NOMO-1 (cell line): Measurements from ENCODE around the gene CLEC3B.

Source experiments
- DNase-seq, 2 experiments: peaks; one replicate each; lab custom pipeline; 2025; ENCODE audit not compliant: unreplicated experiment in 2 of 2; lab: John Stamatoyannopoulos, UW

Gene CLEC3B

DNA sequence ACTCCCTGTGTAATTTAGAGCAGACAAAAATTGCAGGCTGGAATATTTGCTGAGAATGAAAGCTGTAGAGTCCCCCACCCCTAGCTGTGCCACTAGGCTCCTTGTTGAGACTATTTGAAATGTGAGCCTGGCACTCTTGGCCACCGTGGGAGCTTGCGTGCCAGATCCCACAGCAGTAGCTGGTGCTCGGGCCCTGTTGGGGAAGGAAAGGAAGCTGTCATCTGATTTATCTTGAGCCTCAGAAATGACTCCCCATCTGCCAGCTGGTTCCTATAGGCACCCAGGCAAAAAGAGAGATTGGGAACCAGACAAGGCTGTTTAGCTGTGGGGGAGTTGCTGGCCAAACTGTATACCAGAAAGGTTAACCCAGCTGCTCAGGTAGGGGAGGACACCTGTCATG lies 23.4 kb upstream of the CLEC3B start:
- DNase-seq = no peak

DNA sequence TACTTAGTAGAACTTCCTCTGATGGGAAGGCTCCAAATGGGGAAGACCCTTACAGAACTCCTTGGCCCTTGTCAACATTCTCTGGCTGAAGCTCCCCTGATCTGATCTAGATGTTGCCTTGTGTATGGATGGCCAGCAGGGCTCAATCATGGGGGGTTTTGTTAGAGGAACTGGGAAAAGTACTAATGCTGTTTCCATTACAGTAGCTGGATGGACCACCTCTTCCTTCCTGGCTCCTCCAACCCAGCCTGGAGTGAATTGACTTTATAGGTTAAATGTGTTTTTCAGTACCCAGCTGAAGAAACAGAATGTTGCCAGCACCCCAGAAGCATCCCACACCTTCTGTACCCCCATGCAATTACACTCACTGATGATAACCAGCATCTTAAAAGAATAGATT lies 22.7 kb upstream of the CLEC3B start:
- no peak for DNase-seq

DNA sequence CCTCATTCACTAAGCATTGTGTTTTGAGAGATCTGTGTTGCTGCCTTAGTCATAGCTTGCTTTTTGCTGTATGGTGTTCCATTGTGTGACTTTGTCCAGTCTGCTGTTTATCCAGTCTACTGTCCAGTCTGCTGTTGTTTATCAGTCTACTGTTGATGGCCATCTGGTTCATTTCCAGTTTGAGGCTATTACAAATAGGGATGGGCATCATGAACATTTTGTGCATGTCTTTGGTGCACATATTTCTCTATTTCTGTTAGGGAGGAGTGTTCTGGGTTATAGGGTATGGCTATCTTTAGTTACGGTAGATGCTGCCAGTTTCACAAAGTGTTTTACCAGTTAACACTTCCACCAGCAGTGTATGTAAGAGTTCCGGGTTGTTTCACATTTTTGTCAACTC lies 22.2 kb upstream of the CLEC3B start:
- no peak for DNase-seq

DNA sequence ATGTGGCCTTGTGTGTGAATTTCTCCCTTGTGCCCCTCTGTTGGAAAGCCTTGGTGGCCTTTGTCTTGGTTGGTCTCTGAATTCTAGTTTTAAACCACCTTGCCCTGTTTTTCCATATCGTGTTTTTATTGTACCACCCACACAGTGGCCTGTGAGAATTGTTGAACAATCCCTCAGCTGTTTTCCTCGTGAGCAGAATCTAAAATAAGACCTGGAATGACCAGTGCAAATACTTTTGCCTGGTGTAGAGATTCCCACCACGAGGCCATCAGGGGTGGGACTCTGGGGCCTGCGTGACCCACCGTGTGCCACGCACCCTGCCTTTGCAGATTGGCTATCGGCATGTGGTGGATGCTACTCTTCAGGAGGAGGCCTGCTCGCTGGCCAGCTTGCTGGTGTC lies 19.0 kb upstream of the CLEC3B start:
- DNase-seq = no peak

DNA sequence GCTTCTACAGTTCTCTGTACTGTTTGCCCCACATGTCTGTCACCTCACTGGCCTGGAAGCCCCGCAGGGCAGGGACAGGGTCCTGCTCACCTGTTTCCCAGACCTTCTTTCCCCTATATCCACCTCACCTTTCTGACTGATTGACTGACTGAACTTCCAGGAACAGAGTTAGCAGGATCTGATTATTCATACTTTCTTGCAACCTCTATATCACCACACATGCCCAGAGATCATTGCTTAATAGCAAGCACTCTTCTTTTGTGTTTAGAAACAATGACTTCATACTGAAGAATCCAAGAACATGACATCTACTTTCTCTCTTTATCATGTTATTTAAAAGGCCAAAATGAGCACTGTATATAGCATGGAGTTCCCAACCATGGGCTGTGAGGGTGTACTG lies 18.0 kb upstream of the CLEC3B start:
- DNase-seq = no peak

GRCh38 chr3:45009868-45010267 lies 16.2 kb upstream of the CLEC3B start:
- DNase-seq = no peak

- DNase-seq = no peak
These were observed 15.2 kb upstream of the CLEC3B start for GRCh38 chr3:45010811-45011333.

- DNase-seq = peak; percentile 48 to 88
These were observed 14.2 kb upstream of the CLEC3B start for GRCh38 chr3:45011756-45012508.

- DNase-seq = no peak
These were observed 13.5 kb upstream of the CLEC3B start for GRCh38 chr3:45012577-45012976.

- DNase-seq = no peak
These were observed 9.2 kb upstream of the CLEC3B start for GRCh38 chr3:45016916-45017315.

- no peak for DNase-seq
These were observed 8.3 kb upstream of the CLEC3B start for GRCh38 chr3:45017821-45018220.

DNA sequence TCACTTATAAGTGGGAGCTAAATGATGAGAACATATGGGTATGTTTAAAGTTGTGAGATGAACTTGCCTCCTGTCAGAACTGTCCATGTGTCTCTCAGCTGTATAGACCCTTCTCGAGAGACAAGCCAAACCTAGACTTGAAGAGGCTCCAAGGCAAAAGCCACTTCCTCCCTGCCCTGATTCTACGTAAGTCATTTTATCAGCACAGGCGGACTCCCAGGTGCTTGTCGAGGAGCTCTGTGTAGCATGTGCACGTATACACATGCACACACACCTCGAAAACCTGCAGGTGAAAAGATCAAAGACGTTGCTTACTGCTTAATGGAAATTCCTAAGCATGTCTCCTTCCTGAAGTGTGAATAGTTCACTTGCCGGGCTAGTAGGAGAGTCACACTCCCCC lies 5.6 kb upstream of the CLEC3B start:
- no peak for DNase-seq

DNA sequence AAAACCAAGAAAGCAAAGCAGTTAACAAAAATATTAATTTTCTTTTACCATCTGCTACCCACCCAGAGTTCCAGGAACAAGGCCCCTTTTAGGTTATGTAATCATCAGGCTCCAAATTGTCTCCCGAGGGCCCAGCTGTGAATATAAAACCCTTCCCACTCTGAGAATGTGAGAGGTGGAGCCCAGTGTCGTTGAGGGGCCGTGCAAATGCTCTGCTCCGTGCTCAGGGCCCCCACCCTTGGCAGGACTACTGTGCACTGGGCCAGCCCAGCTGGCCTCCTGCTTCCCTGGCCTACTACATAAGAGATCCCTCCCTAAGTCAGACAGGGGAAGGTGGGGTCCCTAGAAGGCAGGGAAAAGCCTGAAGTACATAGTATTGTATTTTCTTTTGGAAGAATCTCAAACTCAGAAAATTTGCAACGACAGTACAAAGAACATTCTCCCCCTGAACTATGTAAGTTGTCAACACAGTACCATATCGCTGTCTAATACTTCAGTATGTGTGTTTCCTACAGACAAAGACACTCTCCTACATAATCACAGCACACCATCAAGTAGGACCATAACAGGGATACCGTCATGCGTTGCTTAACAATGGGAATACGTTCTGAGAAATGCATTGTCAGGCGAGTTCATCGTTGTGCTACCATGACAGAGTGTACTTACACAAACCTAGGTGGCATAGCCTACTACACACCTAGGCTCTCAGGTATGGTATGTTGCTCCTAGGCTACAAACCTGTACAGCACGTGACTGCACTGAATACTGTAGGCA lies 4.4 kb upstream of the CLEC3B start:
- DNase-seq = no peak

- DNase-seq = no peak
These were observed 2.4 kb upstream of the CLEC3B start for GRCh38 chr3:45023675-45024074.

- DNase-seq = no peak
These were observed 1.4 kb upstream of the CLEC3B start for GRCh38 chr3:45024542-45025255.

DNA sequence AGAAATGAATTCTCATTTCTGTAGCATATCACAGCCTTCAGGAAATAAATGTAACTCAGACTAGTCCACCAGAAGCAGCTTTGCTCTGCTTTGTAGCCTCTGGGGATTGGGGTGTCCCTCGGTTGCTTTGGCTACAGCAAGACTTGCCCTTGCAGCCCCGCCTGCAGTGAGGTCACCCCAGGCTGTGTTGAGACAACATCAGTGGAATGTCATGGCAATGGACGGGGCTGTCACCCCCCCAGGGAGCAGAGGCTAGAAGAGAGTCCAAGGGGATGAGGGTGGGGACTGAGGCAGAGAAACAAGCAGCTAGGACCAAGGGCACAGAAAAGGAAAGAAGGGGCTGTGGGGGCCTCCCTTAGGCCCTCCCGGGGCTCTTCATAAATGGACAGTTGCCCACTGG lies 854 bp downstream of the CLEC3B start:
- no peak for DNase-seq

GRCh38 chr3:45027441-45027840 lies 1.3 kb downstream of the CLEC3B start:
- no peak for DNase-seq

- DNase-seq = no peak
These were observed 3.1 kb downstream of the CLEC3B start for GRCh38 chr3:45029216-45029615.

DNA sequence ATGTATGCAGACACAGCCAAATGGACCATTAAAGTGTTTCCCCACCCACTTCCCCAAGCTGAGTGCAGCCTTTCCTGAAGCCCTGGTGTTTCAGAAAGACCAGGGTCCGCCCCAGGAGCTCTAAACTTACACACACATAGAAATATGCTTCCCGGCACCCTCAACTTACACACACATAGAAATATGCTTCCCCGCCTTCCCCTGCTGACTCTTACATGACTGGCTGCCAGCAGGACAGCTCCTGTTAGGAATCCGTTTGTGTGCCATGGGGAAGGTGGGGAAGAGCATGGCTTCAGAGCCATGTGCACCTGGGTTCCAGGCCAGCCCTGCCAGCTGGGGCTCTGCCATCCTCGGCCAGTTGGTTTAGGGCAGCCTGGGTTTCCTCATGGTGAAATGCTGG lies 3.6 kb downstream of the CLEC3B start:
- no peak for DNase-seq

GRCh38 chr3:45031531-45031930 lies 5.4 kb downstream of the CLEC3B start:
- no peak for DNase-seq

DNA sequence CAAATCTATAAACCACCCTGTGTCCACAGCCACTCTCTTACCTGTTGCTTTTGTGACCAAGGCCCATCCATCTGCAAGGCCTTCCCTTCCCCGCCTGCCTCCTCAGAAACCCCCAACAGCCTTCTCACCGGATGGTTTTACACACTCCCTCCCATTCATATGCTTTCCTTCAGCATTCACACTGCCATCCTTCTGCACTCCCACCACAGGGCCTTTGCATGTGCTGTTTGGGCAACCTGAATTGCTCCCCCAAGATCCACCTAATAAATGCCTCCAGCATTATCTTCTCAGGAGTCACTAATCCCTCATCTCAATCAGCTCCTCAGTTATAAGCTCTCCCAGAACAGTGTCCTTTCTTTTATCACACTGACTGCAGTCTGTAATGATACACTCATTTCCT lies 6.0 kb downstream of the CLEC3B start:
- no peak for DNase-seq
